H1 (cell line): ENCODE data around the gene USP10. TPM values are rescaled to one million over a fixed set of nuclear protein-coding genes. Genes with fewer than 3 reads are reported as not detected.

Source experiments
- CTCF ChIP-seq, 3 experiments: IDR thresholded peaks; 1 replicate in 2 of 3; 2 replicates in 1 of 3; pipeline versions ENCODE4 v1.5.1 to v1.6.1; 2011; ENCODE audit warnings: low read length in 3 of 3, mild to moderate bottlenecking in 3 of 3, inconsistent platforms in 2 of 3, low read depth in 1 of 3, moderate library complexity in 1 of 3; ENCODE audit not compliant: insufficient read depth in 1 of 3; ENCODE audit errors: control extremely low read depth in 1 of 3
- KDM1A ChIP-seq: fragments of 200-600, 300-600 bp; sonication (generic); IDR thresholded peaks from 2 replicates; pipeline ENCODE4 v1.7.1; 2016; ENCODE audit warnings: mild to moderate bottlenecking, low read length, borderline replicate concordance
- MAFK ChIP-seq: IDR thresholded peaks from 2 replicates; pipeline ENCODE4 v1.6.1; 2012; ENCODE audit warnings: low read depth, mild to moderate bottlenecking, improper control_type of control experiment, low read length
- RBBP5 ChIP-seq: IDR thresholded peaks from 2 replicates; pipeline ENCODE4 v1.7.1; 2012; ENCODE audit warnings: low read depth, mild to moderate bottlenecking, inconsistent platforms, low read length, moderate library complexity, borderline replicate concordance
- RXRA ChIP-seq: IDR thresholded peaks from 2 replicates; pipeline ENCODE4 v1.6.1; 2011; ENCODE audit warnings: low read depth, mild to moderate bottlenecking, low read length, moderate library complexity; ENCODE audit not compliant: insufficient read depth
- SP4 ChIP-seq: IDR thresholded peaks from 2 replicates; pipeline ENCODE4 v1.6.1; 2012; ENCODE audit warnings: low read length, inconsistent platforms
- polyA plus RNA-seq, 7 experiments: library from polyadenylated mRNA; depleted of rRNA in 3 of 7; stranded (reverse) in 5 of 7; unstranded in 2 of 7; fragments of >200 nt in 5 of 7; fragments of 200-250 nt in 2 of 7; gene quantifications; 1 replicate in 5 of 7; 2 replicates in 1 of 7; 4 replicates in 1 of 7; pipeline versions ENCODE4 v1.2.1 to v1.2.3, GENCODE V29; 2011 to 2013; ENCODE audit warnings: missing spikeins in 2 of 7, mixed read lengths in 2 of 7
- total RNA-seq: library from RNA; stranded (reverse); fragmentation: NEBNext Ultra II Directional; extraction: Animal tissue kit (Norgen Biotek cat#: 25700); gene quantifications from 2 replicates; pipeline ENCODE4 v1.2.1, GENCODE V29; 2021

Gene USP10
- total and polyA plus RNA-seq, 2 of the 8 experiments (the other 6 are each of a cell fraction or from before 2014, with no cell fraction given): 171 to 195 TPM

- TF ChIP-seq CTCF (IDR thresholded peaks at IDR 0.05; ENCODE audit: control extremely low read depth in 1 of 3, insufficient read depth in 1 of 3, low read depth in 1 of 3, low read length in 3 of 3) (no peak), MAFK (no peak), SP4 (no peak), RBBP5 (no peak), KDM1A (no peak), RXRA (no peak)
Observed at GRCh38 chr16:84752600-84752999, 52.8 kb downstream of the USP10 start (continued).
